AG09309 (cell line): Measurements from ENCODE around the gene TDRD7.

Experiments
- DNase-seq: peaks from one replicate; pipeline ENCODE4 v3.0.0-alpha.2; 2010; ENCODE audit warnings: low read depth
- H3K4me3 ChIP-seq: 2 replicates; pipeline ENCODE4 v1.5.1; 2011; ENCODE audit warnings: mild to moderate bottlenecking, low read depth, low read length, moderate library complexity; ENCODE audit not compliant: control insufficient read depth
- TF ChIP-seq, protein P1 (sequence below): IDR thresholded peaks from 2 replicates; pipeline ENCODE4 v1.5.1; 2011; ENCODE audit warnings: mild to moderate bottlenecking, low read depth, low read length, inconsistent platforms; ENCODE audit not compliant: insufficient read depth, control insufficient read depth; ENCODE audit errors: missing control alignments

TDRD7 gene

DNA sequence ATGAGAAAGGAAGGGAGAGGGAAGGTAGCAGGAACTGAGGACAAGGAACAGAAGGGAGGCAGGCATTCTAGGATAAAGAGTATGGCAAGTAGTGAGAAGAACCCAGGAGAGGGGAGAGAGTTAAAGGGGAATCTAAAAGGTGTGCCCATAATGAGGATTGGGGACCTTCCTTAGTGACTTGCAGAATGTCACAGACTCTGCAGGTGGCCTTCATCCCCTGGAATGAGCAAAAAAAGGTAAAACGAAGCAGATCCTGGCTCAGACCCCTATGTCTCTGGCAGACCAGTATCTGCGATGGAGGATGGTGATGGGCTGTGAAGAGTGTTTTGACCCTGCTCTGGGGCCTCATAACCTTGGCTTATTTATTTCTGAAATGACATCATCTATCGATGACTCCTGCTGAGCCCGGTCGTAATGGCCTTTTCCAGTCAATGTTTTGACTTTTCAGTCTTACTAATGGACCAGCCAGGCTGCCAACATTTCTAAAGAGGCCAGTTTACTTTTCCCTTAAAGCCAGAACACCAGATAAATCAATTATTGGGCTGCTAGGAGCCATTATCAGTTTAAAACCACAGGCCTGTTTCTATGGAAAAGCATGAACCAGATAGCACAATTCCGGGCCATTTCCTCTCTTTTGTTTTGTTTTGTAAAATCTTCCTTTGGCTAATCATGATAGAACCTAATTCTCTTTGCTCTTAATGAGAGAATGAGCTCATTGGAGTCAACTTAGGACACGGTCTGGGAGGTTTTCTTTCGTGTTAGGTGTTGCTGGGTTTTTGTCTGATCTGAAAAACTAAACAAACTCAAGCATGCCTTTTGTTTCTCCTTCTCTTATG is 92.7 kb downstream of the TDRD7 start:
- TF ChIP-seq, protein P1, sequence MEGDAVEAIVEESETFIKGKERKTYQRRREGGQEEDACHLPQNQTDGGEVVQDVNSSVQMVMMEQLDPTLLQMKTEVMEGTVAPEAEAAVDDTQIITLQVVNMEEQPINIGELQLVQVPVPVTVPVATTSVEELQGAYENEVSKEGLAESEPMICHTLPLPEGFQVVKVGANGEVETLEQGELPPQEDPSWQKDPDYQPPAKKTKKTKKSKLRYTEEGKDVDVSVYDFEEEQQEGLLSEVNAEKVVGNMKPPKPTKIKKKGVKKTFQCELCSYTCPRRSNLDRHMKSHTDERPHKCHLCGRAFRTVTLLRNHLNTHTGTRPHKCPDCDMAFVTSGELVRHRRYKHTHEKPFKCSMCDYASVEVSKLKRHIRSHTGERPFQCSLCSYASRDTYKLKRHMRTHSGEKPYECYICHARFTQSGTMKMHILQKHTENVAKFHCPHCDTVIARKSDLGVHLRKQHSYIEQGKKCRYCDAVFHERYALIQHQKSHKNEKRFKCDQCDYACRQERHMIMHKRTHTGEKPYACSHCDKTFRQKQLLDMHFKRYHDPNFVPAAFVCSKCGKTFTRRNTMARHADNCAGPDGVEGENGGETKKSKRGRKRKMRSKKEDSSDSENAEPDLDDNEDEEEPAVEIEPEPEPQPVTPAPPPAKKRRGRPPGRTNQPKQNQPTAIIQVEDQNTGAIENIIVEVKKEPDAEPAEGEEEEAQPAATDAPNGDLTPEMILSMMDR, result no peak
- H3K4me3 ChIP-seq, result no peak overlapping the region
- DNase-seq, result no peak

DNA sequence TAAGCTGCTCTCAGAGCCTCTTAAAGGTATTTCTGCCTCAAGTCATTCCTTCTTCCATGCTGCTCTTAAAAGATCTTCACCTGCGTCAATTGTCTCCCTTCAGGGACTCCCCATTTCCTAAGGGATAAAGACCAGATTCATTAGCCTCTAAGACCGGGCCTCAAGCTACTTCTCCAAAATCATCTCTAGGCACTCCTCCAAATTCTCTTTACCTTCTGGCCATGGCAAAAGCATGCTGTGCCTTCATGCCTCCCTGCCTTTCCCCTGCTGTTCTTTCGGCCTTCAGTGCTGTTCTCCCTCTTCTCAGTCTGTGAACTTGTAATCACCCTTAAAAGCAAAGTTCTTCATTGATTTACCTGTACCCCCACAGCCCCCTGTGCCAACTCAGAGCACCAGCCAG is 93.9 kb downstream of the TDRD7 start:
- TF ChIP-seq, protein P1, result no peak
- DNase-seq, result no peak
- H3K4me3 ChIP-seq, result no peak overlapping the region

GRCh38 chr9:97506306-97506705 is 94.4 kb downstream of the TDRD7 start:
- TF ChIP-seq, protein P1, result no peak
- no peak for DNase-seq
- H3K4me3 ChIP-seq, result no peak overlapping the region

DNA sequence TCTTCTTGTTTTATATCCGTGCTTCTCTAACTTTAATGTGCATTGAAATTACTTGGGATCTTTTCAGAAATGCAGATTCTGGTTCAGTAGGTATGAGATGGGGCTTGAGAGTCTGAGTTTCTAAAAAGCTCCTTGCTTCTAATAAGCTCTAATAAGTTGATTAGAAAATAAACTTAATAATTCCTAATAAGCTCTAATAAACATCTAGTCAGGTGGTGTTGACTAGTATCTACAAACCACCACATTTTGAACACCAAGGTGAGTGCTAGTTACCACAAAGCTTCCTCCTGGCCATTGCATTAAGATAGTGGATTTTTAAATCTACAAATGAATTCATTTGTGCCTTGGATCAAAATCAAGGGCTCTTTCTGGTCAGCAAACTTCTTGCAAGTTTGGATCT is 94.9 kb downstream of the TDRD7 start:
- no peak for DNase-seq
- TF ChIP-seq, protein P1, result no peak
- no peak overlapping the region for H3K4me3 ChIP-seq

- DNase-seq, result no peak
- TF ChIP-seq, protein P1, result no peak
- no peak overlapping the region for H3K4me3 ChIP-seq
These were observed 95.6 kb downstream of the TDRD7 start for GRCh38 chr9:97507428-97507984.

DNA sequence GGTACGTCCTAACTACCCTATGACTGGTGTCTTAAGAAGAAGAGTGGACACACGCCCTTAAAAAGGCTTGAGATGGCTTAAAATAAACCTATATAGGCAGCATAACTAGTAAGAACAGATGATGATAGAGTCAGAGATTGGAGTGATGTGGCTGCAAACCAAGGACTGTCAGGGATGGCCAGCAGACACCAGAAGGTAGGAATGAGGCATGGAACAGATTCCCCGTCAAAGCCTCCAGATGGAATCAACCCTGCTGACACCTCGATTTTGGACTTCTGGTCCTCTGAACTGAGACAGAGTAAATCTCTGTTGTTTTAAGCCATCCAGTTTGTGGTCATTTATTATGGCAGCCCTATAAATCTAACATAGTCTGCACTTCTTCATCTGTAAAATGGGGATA is 97.0 kb downstream of the TDRD7 start:
- TF ChIP-seq, protein P1, result no peak
- no peak for DNase-seq
- H3K4me3 ChIP-seq, result no peak overlapping the region
